ENCODE data around the gene HERC3. TPM values are rescaled to one million over a fixed set of nuclear protein-coding genes. Genes with fewer than 3 reads are reported as not detected.

HERC3 gene
- total and polyA plus RNA-seq, 2 experiments from 2014 or later: 2.2 to 2.4 TPM

GRCh38 chr4:88730811-88731210 is 138.5 kb downstream of the HERC3 start (continued):
- TF ChIP-seq, protein P1, sequence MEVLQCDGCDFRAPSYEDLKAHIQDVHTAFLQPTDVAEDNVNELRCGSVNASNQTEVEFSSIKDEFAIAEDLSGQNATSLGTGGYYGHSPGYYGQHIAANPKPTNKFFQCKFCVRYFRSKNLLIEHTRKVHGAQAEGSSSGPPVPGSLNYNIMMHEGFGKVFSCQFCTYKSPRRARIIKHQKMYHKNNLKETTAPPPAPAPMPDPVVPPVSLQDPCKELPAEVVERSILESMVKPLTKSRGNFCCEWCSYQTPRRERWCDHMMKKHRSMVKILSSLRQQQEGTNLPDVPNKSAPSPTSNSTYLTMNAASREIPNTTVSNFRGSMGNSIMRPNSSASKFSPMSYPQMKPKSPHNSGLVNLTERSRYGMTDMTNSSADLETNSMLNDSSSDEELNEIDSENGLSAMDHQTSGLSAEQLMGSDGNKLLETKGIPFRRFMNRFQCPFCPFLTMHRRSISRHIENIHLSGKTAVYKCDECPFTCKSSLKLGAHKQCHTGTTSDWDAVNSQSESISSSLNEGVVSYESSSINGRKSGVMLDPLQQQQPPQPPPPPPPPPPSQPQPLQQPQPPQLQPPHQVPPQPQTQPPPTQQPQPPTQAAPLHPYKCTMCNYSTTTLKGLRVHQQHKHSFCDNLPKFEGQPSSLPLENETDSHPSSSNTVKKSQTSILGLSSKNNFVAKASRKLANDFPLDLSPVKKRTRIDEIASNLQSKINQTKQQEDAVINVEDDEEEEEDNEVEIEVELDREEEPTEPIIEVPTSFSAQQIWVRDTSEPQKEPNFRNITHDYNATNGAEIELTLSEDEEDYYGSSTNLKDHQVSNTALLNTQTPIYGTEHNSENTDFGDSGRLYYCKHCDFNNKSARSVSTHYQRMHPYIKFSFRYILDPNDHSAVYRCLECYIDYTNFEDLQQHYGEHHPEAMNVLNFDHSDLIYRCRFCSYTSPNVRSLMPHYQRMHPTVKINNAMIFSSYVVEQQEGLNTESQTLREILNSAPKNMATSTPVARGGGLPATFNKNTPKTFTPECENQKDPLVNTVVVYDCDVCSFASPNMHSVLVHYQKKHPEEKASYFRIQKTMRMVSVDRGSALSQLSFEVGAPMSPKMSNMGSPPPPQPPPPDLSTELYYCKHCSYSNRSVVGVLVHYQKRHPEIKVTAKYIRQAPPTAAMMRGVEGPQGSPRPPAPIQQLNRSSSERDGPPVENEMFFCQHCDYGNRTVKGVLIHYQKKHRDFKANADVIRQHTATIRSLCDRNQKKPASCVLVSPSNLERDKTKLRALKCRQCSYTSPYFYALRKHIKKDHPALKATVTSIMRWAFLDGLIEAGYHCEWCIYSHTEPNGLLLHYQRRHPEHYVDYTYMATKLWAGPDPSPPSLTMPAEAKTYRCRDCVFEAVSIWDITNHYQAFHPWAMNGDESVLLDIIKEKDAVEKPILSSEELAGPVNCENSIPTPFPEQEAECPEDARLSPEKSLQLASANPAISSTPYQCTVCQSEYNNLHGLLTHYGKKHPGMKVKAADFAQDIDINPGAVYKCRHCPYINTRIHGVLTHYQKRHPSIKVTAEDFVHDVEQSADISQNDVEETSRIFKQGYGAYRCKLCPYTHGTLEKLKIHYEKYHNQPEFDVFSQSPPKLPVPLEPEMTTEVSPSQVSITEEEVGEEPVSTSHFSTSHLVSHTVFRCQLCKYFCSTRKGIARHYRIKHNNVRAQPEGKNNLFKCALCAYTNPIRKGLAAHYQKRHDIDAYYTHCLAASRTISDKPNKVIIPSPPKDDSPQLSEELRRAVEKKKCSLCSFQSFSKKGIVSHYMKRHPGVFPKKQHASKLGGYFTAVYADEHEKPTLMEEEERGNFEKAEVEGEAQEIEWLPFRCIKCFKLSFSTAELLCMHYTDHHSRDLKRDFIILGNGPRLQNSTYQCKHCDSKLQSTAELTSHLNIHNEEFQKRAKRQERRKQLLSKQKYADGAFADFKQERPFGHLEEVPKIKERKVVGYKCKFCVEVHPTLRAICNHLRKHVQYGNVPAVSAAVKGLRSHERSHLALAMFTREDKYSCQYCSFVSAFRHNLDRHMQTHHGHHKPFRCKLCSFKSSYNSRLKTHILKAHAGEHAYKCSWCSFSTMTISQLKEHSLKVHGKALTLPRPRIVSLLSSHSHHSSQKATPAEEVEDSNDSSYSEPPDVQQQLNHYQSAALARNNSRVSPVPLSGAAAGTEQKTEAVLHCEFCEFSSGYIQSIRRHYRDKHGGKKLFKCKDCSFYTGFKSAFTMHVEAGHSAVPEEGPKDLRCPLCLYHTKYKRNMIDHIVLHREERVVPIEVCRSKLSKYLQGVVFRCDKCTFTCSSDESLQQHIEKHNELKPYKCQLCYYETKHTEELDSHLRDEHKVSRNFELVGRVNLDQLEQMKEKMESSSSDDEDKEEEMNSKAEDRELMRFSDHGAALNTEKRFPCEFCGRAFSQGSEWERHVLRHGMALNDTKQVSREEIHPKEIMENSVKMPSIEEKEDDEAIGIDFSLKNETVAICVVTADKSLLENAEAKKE (CRISPR knock-in tag; IDR thresholded peaks at IDR 0.05): no peak
- TF ChIP-seq CREB1 (CRISPR knock-in tag; IDR thresholded peaks at IDR 0.05; ENCODE audit: low read depth) (no peak), ZNF331 (CRISPR knock-in tag; IDR thresholded peaks at IDR 0.05; ENCODE audit: low read depth) (no peak), JUNB (IDR thresholded peaks at IDR 0.05; ENCODE audit: unreplicated experiment) (no peak), POLR2AphosphoS5 (IDR thresholded peaks at IDR 0.05; ENCODE audit: low read depth) (no peak)

DNA sequence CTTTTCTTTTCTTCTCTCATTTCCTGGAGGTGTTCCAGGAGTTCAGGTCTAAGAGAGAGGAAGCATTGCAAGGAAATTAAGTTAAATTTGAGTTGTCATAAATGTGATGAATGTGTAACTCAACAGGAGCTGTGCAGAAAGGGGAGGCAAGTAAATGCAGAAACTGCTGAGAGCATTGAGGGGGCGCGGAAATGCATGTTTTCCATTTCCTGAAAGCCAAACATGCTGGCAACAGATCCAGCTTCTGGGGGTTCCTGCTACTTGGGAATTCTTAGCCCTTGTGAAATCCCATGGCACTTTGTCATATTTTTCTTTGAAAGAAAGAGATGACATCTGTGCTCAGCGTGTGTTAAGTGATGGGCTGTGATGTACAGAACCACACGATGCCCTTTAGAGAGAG is 139.1 kb downstream of the HERC3 start:
- H3K4me1 Mint-ChIP-seq: peaks cover under 1% of the 10 kb centered on the region; the same call in 1 of the 3 replicates
- no peaks in the 10 kb centered on the region for H3K9me3 Mint-ChIP-seq
- H3K4me3 Mint-ChIP-seq: no peak overlapping the region
- no peaks in the 10 kb centered on the region for H3K9me2 ChIP-seq (ENCODE audit: insufficient read depth)
- no peak overlapping the region for H3K4me3 ChIP-seq
- H3K36me3 ChIP-seq (ENCODE audit: insufficient read depth): no peaks in the 10 kb centered on the region
- H3K4me2 ChIP-seq: no peak overlapping the region
- peaks cover 2% of the 10 kb centered on the region for H3K27me3 Mint-ChIP-seq (ENCODE audit: insufficient read depth, low read depth, poor library complexity)
- H3F3A ChIP-seq (replicated peaks; ENCODE audit: low read depth): no peaks in the 10 kb centered on the region
- no peak overlapping the region for H2AFZ ChIP-seq
- DNase-seq (ENCODE audit: low spot score): no peak
- peaks cover 11% of the 10 kb centered on the region; the same call in 2 of the 3 replicates for H3K36me3 Mint-ChIP-seq (ENCODE audit: low read depth)
- H4K20me1 ChIP-seq (replicated peaks; ENCODE audit: insufficient read depth): no peaks in the 10 kb centered on the region
- H3K27ac ChIP-seq (ENCODE audit: low read depth): no peak overlapping the region
- ATAC-seq: no peak
- no peak overlapping the region for H3K27ac Mint-ChIP-seq
- H3K4me1 ChIP-seq (ENCODE audit: insufficient read depth): no peaks in the 10 kb centered on the region
- no peaks in the 10 kb centered on the region for H3K27me3 ChIP-seq (ENCODE audit: insufficient read depth)
- no peaks in the 10 kb centered on the region for H3K79me2 ChIP-seq (replicated peaks; ENCODE audit: insufficient read depth)
- TF ChIP-seq, protein P2, sequence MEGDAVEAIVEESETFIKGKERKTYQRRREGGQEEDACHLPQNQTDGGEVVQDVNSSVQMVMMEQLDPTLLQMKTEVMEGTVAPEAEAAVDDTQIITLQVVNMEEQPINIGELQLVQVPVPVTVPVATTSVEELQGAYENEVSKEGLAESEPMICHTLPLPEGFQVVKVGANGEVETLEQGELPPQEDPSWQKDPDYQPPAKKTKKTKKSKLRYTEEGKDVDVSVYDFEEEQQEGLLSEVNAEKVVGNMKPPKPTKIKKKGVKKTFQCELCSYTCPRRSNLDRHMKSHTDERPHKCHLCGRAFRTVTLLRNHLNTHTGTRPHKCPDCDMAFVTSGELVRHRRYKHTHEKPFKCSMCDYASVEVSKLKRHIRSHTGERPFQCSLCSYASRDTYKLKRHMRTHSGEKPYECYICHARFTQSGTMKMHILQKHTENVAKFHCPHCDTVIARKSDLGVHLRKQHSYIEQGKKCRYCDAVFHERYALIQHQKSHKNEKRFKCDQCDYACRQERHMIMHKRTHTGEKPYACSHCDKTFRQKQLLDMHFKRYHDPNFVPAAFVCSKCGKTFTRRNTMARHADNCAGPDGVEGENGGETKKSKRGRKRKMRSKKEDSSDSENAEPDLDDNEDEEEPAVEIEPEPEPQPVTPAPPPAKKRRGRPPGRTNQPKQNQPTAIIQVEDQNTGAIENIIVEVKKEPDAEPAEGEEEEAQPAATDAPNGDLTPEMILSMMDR (conservative IDR thresholded peaks at IDR 0.05; ENCODE audit: low read depth in 2 of 2): no peak
- TF ChIP-seq JUNB (IDR thresholded peaks at IDR 0.05; ENCODE audit: unreplicated experiment): no peak
- TF ChIP-seq EZH2phosphoT487 (IDR thresholded peaks at IDR 0.05; ENCODE audit: unreplicated experiment): no peak
- no peak for TF ChIP-seq EZH2 (IDR thresholded peaks at IDR 0.05; ENCODE audit: low read depth, unreplicated experiment)
- TF ChIP-seq, protein P1 (CRISPR knock-in tag; IDR thresholded peaks at IDR 0.05): no peak
